ENCODE data around the gene ZNF74.

The ZNF74 gene

GRCh38 chr22:20397498-20397897, 3.5 kb downstream of the ZNF74 start:
- no peak for TF ChIP-seq CTCF (IDR thresholded peaks at IDR 0.05; ENCODE audit: extremely low read depth, insufficient read depth, missing control alignments)
- in situ Hi-C loops (cut with MboI; ENCODE audit: low pct_unique_long_range_greater_than_20kb, low sequenced_read_pairs, unreplicated experiment) = no loop called here
- no peak for DNase-seq (ENCODE audit: low spot score)

- in situ Hi-C loops (cut with MboI; ENCODE audit: low pct_unique_long_range_greater_than_20kb, low sequenced_read_pairs, unreplicated experiment) = no loop called here
- no peak for TF ChIP-seq CTCF (IDR thresholded peaks at IDR 0.05; ENCODE audit: extremely low read depth, insufficient read depth, missing control alignments)
Measured at GRCh38 chr22:20398420-20398819, 4.5 kb downstream of the ZNF74 start.

GRCh38 chr22:20399866-20400605, 6.1 kb downstream of the ZNF74 start:
- no peak for DNase-seq (ENCODE audit: low spot score)
- TF ChIP-seq CTCF (IDR thresholded peaks at IDR 0.05; ENCODE audit: extremely low read depth, insufficient read depth, missing control alignments) = no peak
- in situ Hi-C loops (cut with MboI; ENCODE audit: low pct_unique_long_range_greater_than_20kb, low sequenced_read_pairs, unreplicated experiment) = no loop called here

More at GRCh38 chr22:20398420-20398819, 4.5 kb downstream of the ZNF74 start:
- no peak for DNase-seq (ENCODE audit: low spot score)

GRCh38 chr22:20400606-20401375, 6.8 kb downstream of the ZNF74 start:
- no peak for TF ChIP-seq CTCF (IDR thresholded peaks at IDR 0.05; ENCODE audit: extremely low read depth, insufficient read depth, missing control alignments)
- in situ Hi-C loops (cut with MboI; ENCODE audit: low pct_unique_long_range_greater_than_20kb, low sequenced_read_pairs, unreplicated experiment) = no loop called here
- DNase-seq (ENCODE audit: low spot score) = no peak

GRCh38 chr22:20401376-20402014, 7.5 kb downstream of the ZNF74 start:
- no peak for DNase-seq (ENCODE audit: low spot score)
- in situ Hi-C loops (cut with MboI; ENCODE audit: low pct_unique_long_range_greater_than_20kb, low sequenced_read_pairs, unreplicated experiment) = no loop called here

More at GRCh38 chr22:20401376-20402014, 7.5 kb downstream of the ZNF74 start:
- no peak for TF ChIP-seq CTCF (IDR thresholded peaks at IDR 0.05; ENCODE audit: extremely low read depth, insufficient read depth, missing control alignments)
